ENCODE measurements around the gene GLB1L2.

The GLB1L2 gene

DNA sequence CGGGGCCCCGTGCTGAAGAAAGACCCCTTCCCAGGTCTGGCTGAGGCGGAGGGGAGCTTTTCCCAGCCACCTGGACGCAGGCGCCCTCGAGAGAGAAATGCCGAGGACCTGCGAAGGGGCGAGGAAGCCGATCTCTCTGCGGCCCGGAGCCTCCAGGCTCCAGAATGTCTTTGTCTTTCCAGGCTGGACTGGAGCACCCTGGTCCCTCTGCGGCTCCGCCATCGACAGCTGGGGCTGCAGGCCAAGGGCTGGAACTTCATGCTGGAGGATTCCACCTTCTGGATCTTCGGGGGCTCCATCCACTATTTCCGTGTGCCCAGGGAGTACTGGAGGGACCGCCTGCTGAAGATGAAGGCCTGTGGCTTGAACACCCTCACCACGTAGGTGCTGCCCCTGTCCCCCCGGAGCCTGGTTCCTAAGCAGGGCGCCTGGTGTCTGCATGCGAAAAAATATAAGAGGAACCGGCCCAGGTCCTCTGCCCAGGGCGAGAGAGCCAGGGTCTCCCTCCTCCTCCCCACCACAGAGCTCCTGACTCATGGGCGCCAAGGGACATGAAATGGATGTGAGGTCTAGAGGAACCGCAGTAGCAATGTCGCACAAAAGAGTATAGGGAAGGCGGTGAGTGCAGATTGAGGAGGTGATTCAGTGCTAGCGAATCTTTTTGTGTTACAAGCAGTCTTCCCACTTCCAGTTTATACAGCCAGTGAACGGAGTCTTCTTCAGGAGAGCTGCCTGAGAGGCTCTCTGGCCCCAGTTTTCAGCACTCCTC, 11.0 kb downstream of the GLB1L2 start:
- TF ChIP-seq FOXP2 (optimal IDR thresholded peaks at IDR 0.05; ENCODE audit: borderline replicate concordance, extremely low read depth, extremely low read length, insufficient read depth), result no peak
- TF ChIP-seq TAF1 (IDR thresholded peaks at IDR 0.05; ENCODE audit: borderline replicate concordance, insufficient read depth, low read length), result no peak
- no peak for TF ChIP-seq POLR2AphosphoS5 (IDR thresholded peaks at IDR 0.05; ENCODE audit: low read depth, low read length)
- no peak for TF ChIP-seq SIN3A (IDR thresholded peaks at IDR 0.05; ENCODE audit: borderline replicate concordance, insufficient read depth, low read length)
- TF ChIP-seq, protein P1, sequence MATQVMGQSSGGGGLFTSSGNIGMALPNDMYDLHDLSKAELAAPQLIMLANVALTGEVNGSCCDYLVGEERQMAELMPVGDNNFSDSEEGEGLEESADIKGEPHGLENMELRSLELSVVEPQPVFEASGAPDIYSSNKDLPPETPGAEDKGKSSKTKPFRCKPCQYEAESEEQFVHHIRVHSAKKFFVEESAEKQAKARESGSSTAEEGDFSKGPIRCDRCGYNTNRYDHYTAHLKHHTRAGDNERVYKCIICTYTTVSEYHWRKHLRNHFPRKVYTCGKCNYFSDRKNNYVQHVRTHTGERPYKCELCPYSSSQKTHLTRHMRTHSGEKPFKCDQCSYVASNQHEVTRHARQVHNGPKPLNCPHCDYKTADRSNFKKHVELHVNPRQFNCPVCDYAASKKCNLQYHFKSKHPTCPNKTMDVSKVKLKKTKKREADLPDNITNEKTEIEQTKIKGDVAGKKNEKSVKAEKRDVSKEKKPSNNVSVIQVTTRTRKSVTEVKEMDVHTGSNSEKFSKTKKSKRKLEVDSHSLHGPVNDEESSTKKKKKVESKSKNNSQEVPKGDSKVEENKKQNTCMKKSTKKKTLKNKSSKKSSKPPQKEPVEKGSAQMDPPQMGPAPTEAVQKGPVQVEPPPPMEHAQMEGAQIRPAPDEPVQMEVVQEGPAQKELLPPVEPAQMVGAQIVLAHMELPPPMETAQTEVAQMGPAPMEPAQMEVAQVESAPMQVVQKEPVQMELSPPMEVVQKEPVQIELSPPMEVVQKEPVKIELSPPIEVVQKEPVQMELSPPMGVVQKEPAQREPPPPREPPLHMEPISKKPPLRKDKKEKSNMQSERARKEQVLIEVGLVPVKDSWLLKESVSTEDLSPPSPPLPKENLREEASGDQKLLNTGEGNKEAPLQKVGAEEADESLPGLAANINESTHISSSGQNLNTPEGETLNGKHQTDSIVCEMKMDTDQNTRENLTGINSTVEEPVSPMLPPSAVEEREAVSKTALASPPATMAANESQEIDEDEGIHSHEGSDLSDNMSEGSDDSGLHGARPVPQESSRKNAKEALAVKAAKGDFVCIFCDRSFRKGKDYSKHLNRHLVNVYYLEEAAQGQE (IDR thresholded peaks at IDR 0.05; ENCODE audit: insufficient read depth in 1 of 2, low read depth in 2 of 2, low read length in 2 of 2), result no peak

DNA sequence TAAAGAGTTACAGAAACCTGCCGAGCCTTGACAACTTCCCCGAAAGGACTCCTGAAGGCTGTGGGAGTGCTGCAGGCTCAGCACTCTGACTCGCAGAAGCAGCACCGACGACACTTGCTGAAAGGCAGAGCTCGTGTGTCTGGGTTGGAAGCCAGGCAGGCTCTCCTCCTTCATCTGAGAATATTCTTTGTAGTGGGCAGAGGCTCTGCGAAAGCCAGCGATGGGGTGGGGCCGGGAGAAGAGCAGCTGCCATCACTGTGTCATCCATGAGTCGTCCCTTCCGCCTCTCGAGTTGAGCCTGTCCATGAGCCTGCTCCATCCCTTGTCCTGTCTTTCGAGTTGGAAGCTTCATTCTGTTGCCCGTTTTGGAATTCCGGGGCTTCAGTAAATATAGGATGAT, 11.9 kb downstream of the GLB1L2 start:
- no peak for TF ChIP-seq SIN3A (IDR thresholded peaks at IDR 0.05; ENCODE audit: borderline replicate concordance, insufficient read depth, low read length)
- TF ChIP-seq TAF1 (IDR thresholded peaks at IDR 0.05; ENCODE audit: borderline replicate concordance, insufficient read depth, low read length), result no peak
- TF ChIP-seq, protein P1 (IDR thresholded peaks at IDR 0.05; ENCODE audit: insufficient read depth in 1 of 2, low read depth in 2 of 2, low read length in 2 of 2), result no peak
- TF ChIP-seq POLR2AphosphoS5 (IDR thresholded peaks at IDR 0.05; ENCODE audit: low read depth, low read length), result no peak
- no peak for TF ChIP-seq FOXP2 (optimal IDR thresholded peaks at IDR 0.05; ENCODE audit: borderline replicate concordance, extremely low read depth, extremely low read length, insufficient read depth)

DNA sequence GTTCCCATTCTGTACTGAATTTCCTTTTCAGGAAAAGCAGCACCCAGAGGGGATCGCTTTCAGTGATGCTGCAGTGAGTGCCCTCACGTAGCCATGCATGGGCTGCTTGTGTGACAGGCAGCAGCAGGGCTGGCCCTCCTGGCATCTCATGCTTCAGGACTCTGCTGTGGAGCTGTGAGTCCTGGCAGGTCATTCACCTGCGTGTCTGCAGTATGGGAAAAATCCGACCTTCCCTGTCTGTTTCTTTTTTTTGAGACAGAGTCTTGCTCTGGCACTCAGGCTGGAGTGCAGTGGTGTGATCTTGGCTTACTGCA, 13.4 kb downstream of the GLB1L2 start:
- TF ChIP-seq POLR2AphosphoS5 (IDR thresholded peaks at IDR 0.05; ENCODE audit: low read depth, low read length) (no peak), FOXP2 (optimal IDR thresholded peaks at IDR 0.05; ENCODE audit: borderline replicate concordance, extremely low read depth, extremely low read length, insufficient read depth) (no peak), TAF1 (IDR thresholded peaks at IDR 0.05; ENCODE audit: borderline replicate concordance, insufficient read depth, low read length) (no peak), SIN3A (IDR thresholded peaks at IDR 0.05; ENCODE audit: borderline replicate concordance, insufficient read depth, low read length) (no peak)
- TF ChIP-seq, protein P1 (IDR thresholded peaks at IDR 0.05; ENCODE audit: insufficient read depth in 1 of 2, low read depth in 2 of 2, low read length in 2 of 2), result no peak

DNA sequence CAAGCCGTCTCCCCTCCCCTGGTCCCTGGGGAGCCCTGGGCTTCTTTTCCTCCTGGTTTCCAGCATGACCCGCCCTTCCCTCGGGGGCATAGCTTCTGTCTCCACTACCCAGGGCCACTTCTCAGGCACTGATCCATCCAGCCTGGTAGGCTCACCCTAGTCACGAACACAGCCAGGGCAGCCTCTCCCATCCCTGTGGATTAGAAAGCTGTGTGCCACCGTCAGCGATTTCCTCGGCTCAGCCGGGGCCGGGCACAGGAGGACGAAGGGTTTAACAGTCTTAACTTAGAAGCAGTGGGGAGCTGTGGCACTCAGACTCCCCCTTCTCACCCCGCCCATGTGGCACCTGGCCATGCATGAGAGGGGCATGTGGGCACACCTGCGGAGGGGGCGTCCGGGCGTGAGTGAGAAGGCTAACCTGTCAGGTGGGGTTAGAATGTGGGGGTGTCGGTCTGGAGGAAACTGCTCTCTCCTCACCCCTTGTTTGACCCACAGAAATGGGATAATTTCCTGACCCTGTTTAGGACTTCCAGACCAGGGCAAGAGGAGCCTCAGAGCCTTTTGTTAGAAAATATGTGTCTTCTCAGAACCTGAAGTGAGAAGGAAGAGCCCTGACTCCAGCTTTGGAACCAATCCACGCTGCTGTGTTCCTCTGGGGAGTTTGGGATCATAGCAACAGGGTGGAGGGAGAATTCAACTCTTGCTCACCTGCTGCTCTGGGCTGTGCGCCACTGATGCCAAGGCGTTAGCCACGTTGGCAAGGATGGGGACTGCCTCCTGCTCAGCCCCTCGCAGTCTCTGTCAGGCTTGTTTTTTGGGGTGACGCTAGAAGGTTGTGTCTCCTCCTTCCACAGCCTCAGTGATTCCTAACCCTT, 14.6 kb downstream of the GLB1L2 start:
- TF ChIP-seq FOXP2 (optimal IDR thresholded peaks at IDR 0.05; ENCODE audit: borderline replicate concordance, extremely low read depth, extremely low read length, insufficient read depth), result no peak
- TF ChIP-seq POLR2AphosphoS5 (IDR thresholded peaks at IDR 0.05; ENCODE audit: low read depth, low read length), result no peak
- TF ChIP-seq, protein P1 (IDR thresholded peaks at IDR 0.05; ENCODE audit: insufficient read depth in 1 of 2, low read depth in 2 of 2, low read length in 2 of 2), result no peak
- no peak for TF ChIP-seq TAF1 (IDR thresholded peaks at IDR 0.05; ENCODE audit: borderline replicate concordance, insufficient read depth, low read length)
- TF ChIP-seq SIN3A (IDR thresholded peaks at IDR 0.05; ENCODE audit: borderline replicate concordance, insufficient read depth, low read length), result no peak

Measured in PFSK-1 (cell line).